Measurements from ENCODE around the gene ZNF770.

The ZNF770 gene

DNA sequence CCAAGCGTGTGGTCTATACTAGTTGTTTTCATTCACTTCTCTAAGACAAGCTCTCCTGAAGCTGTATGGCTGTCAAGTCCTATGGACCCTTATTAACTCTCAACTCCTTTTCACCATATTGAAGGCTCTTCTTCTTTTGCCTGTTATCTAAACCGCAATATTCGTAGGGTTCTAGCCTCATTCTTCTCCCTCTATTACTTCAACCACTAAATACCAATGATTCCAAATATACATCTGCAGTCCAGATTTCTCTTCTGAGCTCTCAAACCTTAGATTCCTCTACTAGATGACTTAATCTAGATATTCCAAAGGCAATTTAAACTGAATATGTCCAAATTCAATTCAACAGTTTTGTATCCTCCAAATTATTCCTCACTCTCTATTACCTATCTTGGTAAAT lies 43.2 kb downstream of the ZNF770 start (continued):
- no peak for TF ChIP-seq ZNF23 (tag by site-specific recombination; IDR thresholded peaks at IDR 0.05; ENCODE audit: borderline replicate concordance)
- TF ChIP-seq PBX3 (CRISPR knock-in tag; IDR thresholded peaks at IDR 0.05): no peak
- no peak for TF ChIP-seq ZFP37 (tag by site-specific recombination; IDR thresholded peaks at IDR 0.05)
- no peak for TF ChIP-seq BCL6B (tag by site-specific recombination; IDR thresholded peaks at IDR 0.05)
- no peak for TF ChIP-seq PRDM4 (tag by site-specific recombination; IDR thresholded peaks at IDR 0.05)
- no peak for TF ChIP-seq ZNF202 (tag by site-specific recombination; IDR thresholded peaks at IDR 0.05; ENCODE audit: borderline replicate concordance)
- no peak for TF ChIP-seq ZNF140 (tag by site-specific recombination; IDR thresholded peaks at IDR 0.05)
- TF ChIP-seq ZNF280D (tag by site-specific recombination; IDR thresholded peaks at IDR 0.05): no peak

DNA sequence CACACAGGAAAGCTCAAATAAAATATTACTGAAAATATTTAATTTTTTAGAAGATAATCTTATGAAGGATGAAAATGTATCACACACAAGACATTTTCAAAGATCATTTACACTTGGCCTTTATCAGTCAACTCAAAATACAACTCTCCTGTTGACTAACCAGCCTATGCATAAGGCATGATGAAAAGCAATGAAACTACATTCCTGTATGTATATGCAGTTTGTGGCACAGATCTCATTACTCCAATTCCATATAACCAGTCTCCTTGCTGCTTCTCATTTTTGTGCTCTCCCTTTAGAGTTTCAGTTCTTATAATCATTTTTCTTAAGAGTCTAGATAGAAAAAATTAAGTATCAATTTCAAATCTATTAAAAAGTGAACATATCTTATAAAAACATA lies 44.4 kb downstream of the ZNF770 start:
- POLR2A ChIA-PET: no interaction called here
- peaks cover 9 to 45% of the 10 kb centered on the region in 2 experiments for H3K36me3 ChIP-seq (ENCODE audit: control insufficient read depth in 2 of 2, insufficient read depth in 1 of 2, low read length in 2 of 2)
- no peak overlapping the region for H3K27ac ChIP-seq (ENCODE audit: extremely low read depth, low read depth, low read length)
- H3K4me3 ChIP-seq (ENCODE audit: low read depth, low read length): no peak overlapping the region
- no peaks in the 10 kb centered on the region for H3K9me3 ChIP-seq (ENCODE audit: control insufficient read depth, insufficient read depth, low read depth, low read length)
- CTCF ChIA-PET: interaction anchor here (0.7 kb wide), 1 partner anchor 796 kb away, joined by 4 read pairs; no protein-coding TSS in a partner anchor
- H3K4me1 ChIP-seq (ENCODE audit: control insufficient read depth, insufficient read depth, low read length): peaks cover 10% of the 10 kb centered on the region
- no peak for TF ChIP-seq ZNF274 (IDR thresholded peaks at IDR 0.05; ENCODE audit: low read length)
- no peak for TF ChIP-seq ZNF274 (tag by site-specific recombination; IDR thresholded peaks at IDR 0.05; ENCODE audit: borderline replicate concordance)
- no peak for TF ChIP-seq ZBTB17 (tag by site-specific recombination; IDR thresholded peaks at IDR 0.05)
- TF ChIP-seq ZNF791 (tag by site-specific recombination; IDR thresholded peaks at IDR 0.05): no peak
- TF ChIP-seq ZNF558 (tag by site-specific recombination; IDR thresholded peaks at IDR 0.05): no peak
- TF ChIP-seq HOXA7 (CRISPR knock-in tag; IDR thresholded peaks at IDR 0.05; ENCODE audit: borderline replicate concordance): no peak
- no peak for TF ChIP-seq RBAK (tag by site-specific recombination; IDR thresholded peaks at IDR 0.05)
- no peak for TF ChIP-seq ZNF510 (tag by site-specific recombination; IDR thresholded peaks at IDR 0.05; ENCODE audit: insufficient replicate concordance)
- TF ChIP-seq ZNF707 (tag by site-specific recombination; IDR thresholded peaks at IDR 0.05): no peak
- TF ChIP-seq ZNF585B (tag by site-specific recombination; IDR thresholded peaks at IDR 0.05): no peak
- no peak for TF ChIP-seq ZSCAN30 (tag by site-specific recombination; IDR thresholded peaks at IDR 0.05)
- TF ChIP-seq MZF1 (tag by site-specific recombination; IDR thresholded peaks at IDR 0.05; ENCODE audit: borderline replicate concordance): no peak
- TF ChIP-seq TRIM28 (IDR thresholded peaks at IDR 0.05; ENCODE audit: borderline replicate concordance, low read length): no peak
- TF ChIP-seq ZSCAN5A (tag by site-specific recombination; IDR thresholded peaks at IDR 0.05): no peak
- no peak for TF ChIP-seq ZNF521 (tag by site-specific recombination; IDR thresholded peaks at IDR 0.05)
- TF ChIP-seq WT1 (tag by site-specific recombination; IDR thresholded peaks at IDR 0.05): no peak
- no peak for TF ChIP-seq ZNF292 (tag by site-specific recombination; IDR thresholded peaks at IDR 0.05; ENCODE audit: borderline replicate concordance, low read depth)
